Fibroblast of lung (primary cell): ENCODE measurements around the gene IGDCC3. TPM values are rescaled to one million over a fixed set of nuclear protein-coding genes. Genes with fewer than 3 reads are reported as not detected.
A peak's percentile ranks its signal among the peaks of the same experiment; 100 is the strongest.

ENCODE experiments used
- DNase-seq, 2 donors: peaks; one replicate each; pipeline versions ENCODE4 v3.0.0 to v3.0.0-alpha.2; 2010; ENCODE audit warnings: low read depth in 2 of 2
- H2AFZ ChIP-seq: 2 replicates; pipeline ENCODE4 v1.5.1; 2012; ENCODE audit warnings: low read length, control low read depth, inconsistent platforms
- H3K27ac ChIP-seq: 2 replicates; pipeline ENCODE4 v1.5.1; 2011; ENCODE audit warnings: low read length, control low read depth; ENCODE audit not compliant: insufficient read depth
- H3K27me3 ChIP-seq: 2 replicates; pipeline ENCODE4 v1.5.1; 2011; ENCODE audit warnings: mild to moderate bottlenecking, low read length; ENCODE audit not compliant: control insufficient read depth, insufficient read depth
- H3K36me3 ChIP-seq: 2 replicates; pipeline ENCODE4 v1.5.1; 2011; ENCODE audit warnings: low read length; ENCODE audit not compliant: control insufficient read depth, insufficient read depth
- H3K4me1 ChIP-seq: 2 replicates; pipeline ENCODE4 v1.5.1; 2011; ENCODE audit warnings: low read length; ENCODE audit not compliant: control insufficient read depth, insufficient read depth; ENCODE audit errors: extremely low read depth
- H3K4me2 ChIP-seq: 2 replicates; pipeline ENCODE4 v1.5.1; 2011; ENCODE audit warnings: low read length, control low read depth; ENCODE audit not compliant: insufficient read depth; ENCODE audit errors: extremely low read depth
- H3K4me3 ChIP-seq, 4 experiments: fragments of 200-600 bp in 1 of 4; sonication (generic) in 1 of 4; replicated peaks in 1 of 4; 2 replicates each; pipeline ENCODE4 v1.5.1; 2011 to 2016; ENCODE audit warnings: low read length in 4 of 4, low read depth in 3 of 4, mild to moderate bottlenecking in 3 of 4, control low read depth in 2 of 4, inconsistent platforms in 1 of 4, mixed read lengths in 1 of 4; ENCODE audit not compliant: insufficient read depth in 1 of 4; ENCODE audit errors: control extremely low read depth in 1 of 4
- H3K79me2 ChIP-seq: 2 replicates; pipeline ENCODE4 v1.5.1; 2012; ENCODE audit warnings: mild to moderate bottlenecking, low read length, inconsistent platforms; ENCODE audit not compliant: control insufficient read depth, insufficient read depth
- H3K9ac ChIP-seq: 2 replicates; pipeline ENCODE4 v1.5.1; 2011; ENCODE audit warnings: mild to moderate bottlenecking, low read length, control low read depth; ENCODE audit not compliant: insufficient read depth
- H3K9me3 ChIP-seq: 2 replicates; pipeline ENCODE4 v1.5.1; 2012; ENCODE audit warnings: low read depth, low read length; ENCODE audit not compliant: control insufficient read depth, insufficient read depth
- H4K20me1 ChIP-seq: 2 replicates; pipeline ENCODE4 v1.5.1; 2011; ENCODE audit warnings: low read length; ENCODE audit not compliant: control insufficient read depth, insufficient read depth; ENCODE audit errors: extremely low read depth
- CTCF ChIP-seq, 2 donors: IDR thresholded peaks in 1 of 2; conservative IDR thresholded peaks in 1 of 2; 1 replicate in 1 of 2; 2 replicates in 1 of 2; pipeline ENCODE4 v1.5.1; 2011 to 2012; ENCODE audit warnings: low read length in 2 of 2, control low read depth in 1 of 2, inconsistent platforms in 1 of 2, low read depth in 1 of 2, mild to moderate bottlenecking in 1 of 2
- EZH2 ChIP-seq: IDR thresholded peaks from 2 replicates; pipeline ENCODE4 v1.5.1; 2012; ENCODE audit warnings: low read length, control low read depth, mild to moderate bottlenecking; ENCODE audit errors: missing control alignments
- polyA plus RNA-seq, 2 donors: library from polyadenylated mRNA; depleted of rRNA in 1 of 2; stranded (reverse) in 1 of 2; unstranded in 1 of 2; fragments of >200 nt; gene quantifications; 2 replicates each; pipeline ENCODE4 v1.2.1, GENCODE V29; 2011 to 2012; ENCODE audit warnings: missing spikeins in 1 of 2
- total RNA-seq: library from RNA; depleted of rRNA; stranded (reverse); fragments of >200 nt; gene quantifications from 2 replicates; pipeline ENCODE4 v1.2.1, GENCODE V29; 2014

Gene IGDCC3
- total and polyA plus RNA-seq, 2 donors (not counting 1 experiment from before 2014, with no cell fraction given), result 0.15 TPM; not detected in 1

GRCh38 chr15:65423976-65424679, 46.3 kb upstream of the IGDCC3 start:
- peak; percentile 12 to 67 for DNase-seq
- no peak for TF ChIP-seq EZH2
- no peak for TF ChIP-seq CTCF (conservative IDR thresholded peaks at IDR 0.05 in 1 of 2, IDR thresholded peaks at IDR 0.05 in 1 of 2; ENCODE audit: low read depth in 1 of 2, low read length in 2 of 2)
- H3K27me3 ChIP-seq, result peaks cover 5% of the 10 kb centered on the region

GRCh38 chr15:65423150-65423975, 45.6 kb upstream of the IGDCC3 start:
- no peak overlapping the region for H3K9ac ChIP-seq
- no peak for TF ChIP-seq EZH2
- no peak for DNase-seq
- H3K4me1 ChIP-seq, result peaks cover 3% of the 10 kb centered on the region
- no peaks in the 10 kb centered on the region for H4K20me1 ChIP-seq
- no peak overlapping the region for H3K27ac ChIP-seq
- no peak overlapping the region for H2AFZ ChIP-seq
- no peak overlapping the region for H3K4me2 ChIP-seq
- no peaks in the 10 kb centered on the region for H3K9me3 ChIP-seq
- H3K4me3 ChIP-seq, result peak overlapping the region in 2 of 4 experiments; percentile 8 to 12
- peaks cover 5% of the 10 kb centered on the region for H3K27me3 ChIP-seq
- no peaks in the 10 kb centered on the region for H3K79me2 ChIP-seq
- no peaks in the 10 kb centered on the region for H3K36me3 ChIP-seq

More at GRCh38 chr15:65423976-65424679, 46.3 kb upstream of the IGDCC3 start:
- Histone ChIP-seq H2AFZ (no peak overlapping the region), H3K4me2 (no peak overlapping the region), H3K4me1 (peaks cover 3% of the 10 kb centered on the region), H3K27ac (no peak overlapping the region), H4K20me1 (no peaks in the 10 kb centered on the region), H3K9me3 (no peaks in the 10 kb centered on the region), H3K4me3 (no peak overlapping the region), H3K79me2 (no peaks in the 10 kb centered on the region), H3K36me3 (no peaks in the 10 kb centered on the region), H3K9ac (no peak overlapping the region)

- peaks cover 5% of the 10 kb centered on the region for H3K27me3 ChIP-seq
- no peaks in the 10 kb centered on the region for H4K20me1 ChIP-seq
- no peak overlapping the region for H3K9ac ChIP-seq
- H3K9me3 ChIP-seq, result no peaks in the 10 kb centered on the region
- TF ChIP-seq EZH2 (peak; percentile 45), CTCF (conservative IDR thresholded peaks at IDR 0.05 in 1 of 2, IDR thresholded peaks at IDR 0.05 in 1 of 2; ENCODE audit: low read depth in 1 of 2, low read length in 2 of 2) (no peak)
- H3K4me2 ChIP-seq, result peak overlapping the region; percentile 94
- H3K4me3 ChIP-seq, result peak overlapping the region; percentile 41 to 62 (median 49)
- peak overlapping the region; percentile 54 for H2AFZ ChIP-seq
- no peaks in the 10 kb centered on the region for H3K36me3 ChIP-seq
- peak; percentile 63 to 89 for DNase-seq
- no peaks in the 10 kb centered on the region for H3K79me2 ChIP-seq
- H3K27ac ChIP-seq, result no peak overlapping the region
- peaks cover 3% of the 10 kb centered on the region for H3K4me1 ChIP-seq
These were observed 43.8 kb upstream of the IGDCC3 start for GRCh38 chr15:65421360-65422215.
